SK-N-MC (cell line): ENCODE data around the gene SPIRE2.
A peak's percentile ranks its signal among the peaks of the same experiment; 100 is the strongest.
"Not testable (repeated sequence)": the region's sequence is repeated elsewhere in the genome, so short reads cannot be mapped to it uniquely, and the experiment has no call there.

Experiments used
- DNase-seq: peaks from one replicate; pipeline ENCODE4 v3.0.0-alpha.2; 2011; ENCODE audit warnings: low read depth, low spot score
- H3K27ac ChIP-seq: fragments of 200-600 bp; sonication (generic); 2 replicates; pipeline ENCODE4 v1.5.1; 2016; ENCODE audit warnings: mixed run types
- H3K36me3 ChIP-seq: fragments of 200-600 bp; sonication (generic); 2 replicates; pipeline ENCODE4 v1.6.1; 2017; ENCODE audit warnings: antibody characterized with exemption, low read length, mixed read lengths; ENCODE audit not compliant: insufficient read depth
- H3K4me3 ChIP-seq: fragments of 200-600 bp; sonication (generic); 2 replicates; pipeline ENCODE4 v1.5.1; 2016
- H3K9ac ChIP-seq: fragments of 200-600 bp; sonication (generic); 2 replicates; pipeline ENCODE4 v1.8.0; 2017; ENCODE audit warnings: mixed run types, mixed read lengths; ENCODE audit not compliant: insufficient read length
- H3K9me3 ChIP-seq: fragments of 200-600 bp; sonication (generic); 2 replicates; pipeline ENCODE4 v1.6.1; 2017; ENCODE audit warnings: low read depth, mild to moderate bottlenecking, antibody characterized with exemption, low read length, moderate library complexity, mixed read lengths
- EZH2 ChIP-seq: fragments of 200-600 bp; sonication (generic); IDR thresholded peaks from one replicate; pipeline ENCODE4 v1.6.1; 2017; ENCODE audit warnings: antibody characterized with exemption
- FOXP2 ChIP-seq: optimal IDR thresholded peaks from 2 replicates; pipeline ENCODE3; 2011; ENCODE audit warnings: mild to moderate bottlenecking, moderate library complexity; ENCODE audit not compliant: insufficient read depth; ENCODE audit errors: extremely low read length, control extremely low read depth
- POLR2AphosphoS5 ChIP-seq: IDR thresholded peaks from 2 replicates; pipeline ENCODE4 v1.6.1; 2012; ENCODE audit warnings: mild to moderate bottlenecking, low read depth, low read length, borderline replicate concordance

Gene SPIRE2

DNA sequence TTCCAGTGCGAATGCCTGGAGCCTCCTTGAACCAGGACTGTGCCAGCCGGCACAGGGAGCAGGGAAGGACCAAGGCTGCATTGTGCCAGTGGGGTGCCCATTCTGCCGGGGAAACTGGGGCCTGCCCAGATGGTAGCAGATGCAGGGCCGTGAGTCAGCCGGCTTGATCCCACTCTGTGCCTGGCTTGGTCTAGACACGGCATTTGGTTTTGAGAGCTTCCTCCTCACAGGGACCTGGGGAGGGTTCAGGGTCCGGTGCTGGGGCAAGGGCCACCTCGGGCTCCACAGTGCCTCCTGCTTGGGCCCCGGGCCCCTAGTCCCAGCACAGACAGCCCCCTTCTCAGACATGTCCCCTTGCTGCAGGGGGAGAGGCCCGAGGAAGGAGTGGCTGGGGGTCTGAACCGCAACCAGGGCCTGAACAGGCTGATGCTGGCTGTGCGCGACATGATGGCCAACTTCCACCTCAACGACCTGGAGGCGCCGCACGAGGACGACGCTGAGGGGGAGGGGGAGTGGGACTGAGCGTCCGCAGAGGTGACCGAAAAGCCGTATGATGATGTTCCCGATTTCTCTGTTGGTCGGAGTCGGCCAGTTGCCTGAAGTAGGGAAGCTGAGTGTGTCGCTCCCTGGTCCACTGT is 82.6 kb downstream of the SPIRE2 start:
- no peak overlapping the region for H3K4me3 ChIP-seq
- peaks cover 4% of the 10 kb centered on the region; the same call in 1 of the 2 replicates for H3K36me3 ChIP-seq
- TF ChIP-seq FOXP2 (no peak), EZH2 (no peak), POLR2AphosphoS5 (no peak)
- no peaks in the 10 kb centered on the region for H3K9me3 ChIP-seq
- H3K9ac ChIP-seq: no peak overlapping the region
- H3K27ac ChIP-seq: no peak overlapping the region
- DNase-seq: no peak

DNA sequence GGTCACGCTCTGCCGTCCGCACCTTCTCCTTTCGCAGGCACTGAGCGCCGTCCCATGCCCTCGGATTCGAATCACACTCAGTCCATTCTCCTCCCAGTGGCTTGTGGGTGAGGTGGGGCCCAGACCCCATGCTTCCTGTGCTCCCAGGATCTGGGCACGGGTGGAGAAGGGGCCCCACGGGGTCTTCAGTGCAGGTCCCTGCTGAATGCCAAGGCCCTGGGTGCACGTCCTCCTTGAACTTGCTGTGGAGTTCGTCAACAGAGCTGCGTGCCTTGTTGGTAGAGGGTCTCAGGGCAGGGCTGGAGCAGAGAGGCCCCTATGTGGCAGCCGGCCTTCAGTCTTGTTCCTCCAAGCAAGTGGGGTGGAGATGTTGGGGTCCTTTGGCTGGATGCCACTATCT is 83.1 kb downstream of the SPIRE2 start:
- DNase-seq: no peak
- TF ChIP-seq POLR2AphosphoS5: no peak
- no peak for TF ChIP-seq EZH2
- TF ChIP-seq FOXP2: no peak
- Histone ChIP-seq H3K27ac (no peak overlapping the region), H3K4me3 (no peak overlapping the region), H3K9me3 (no peaks in the 10 kb centered on the region), H3K9ac (no peak overlapping the region), H3K36me3 (peaks cover 4% of the 10 kb centered on the region; the same call in 1 of the 2 replicates)

DNA sequence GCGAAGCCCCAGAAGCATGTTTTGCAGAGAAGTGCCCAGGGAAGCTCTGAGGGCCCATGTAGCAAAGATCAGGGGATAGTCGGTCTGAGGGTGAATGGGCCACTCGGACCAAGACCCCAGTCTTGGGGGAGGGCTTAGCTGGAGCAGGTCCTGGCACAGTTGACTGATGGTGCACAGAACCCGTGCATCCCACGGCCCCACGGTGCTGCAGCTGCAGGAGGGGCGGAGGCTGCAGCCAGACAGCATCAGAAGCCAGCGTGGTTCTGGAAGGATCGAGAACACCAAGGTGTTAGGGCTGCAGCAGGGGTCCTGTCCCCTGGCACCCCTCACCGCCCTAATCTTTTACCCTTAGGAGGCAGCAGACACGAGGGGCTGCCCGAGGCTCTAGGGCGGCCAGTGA is 83.9 kb downstream of the SPIRE2 start:
- no peaks in the 10 kb centered on the region; the same call in 1 of the 2 replicates for H3K36me3 ChIP-seq
- DNase-seq: no peak
- H3K27ac ChIP-seq: no peak overlapping the region
- no peak overlapping the region for H3K9ac ChIP-seq
- TF ChIP-seq POLR2AphosphoS5 (no peak), EZH2 (no peak), FOXP2 (no peak)
- no peak overlapping the region for H3K4me3 ChIP-seq
- H3K9me3 ChIP-seq: no peaks in the 10 kb centered on the region

DNA sequence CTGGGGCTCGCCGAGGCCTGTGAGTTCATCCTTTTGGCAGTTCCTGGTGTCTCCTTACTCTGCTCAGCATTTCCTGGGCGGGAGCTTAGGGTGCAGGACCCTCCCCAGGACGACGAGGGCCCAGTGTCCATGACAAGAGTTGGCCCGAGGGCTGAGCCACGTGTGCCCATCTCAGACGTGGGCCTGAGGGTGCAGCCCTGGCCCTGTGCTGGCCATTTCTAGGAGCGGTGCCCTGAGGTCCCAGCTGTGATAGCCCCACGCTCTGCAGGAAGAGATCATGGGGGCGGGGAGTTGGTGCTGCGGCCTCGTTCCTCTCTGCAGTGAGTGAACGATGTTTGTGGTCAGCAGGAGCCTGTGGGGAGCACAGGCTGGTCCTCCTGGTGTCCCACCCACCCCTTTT is 84.4 kb downstream of the SPIRE2 start:
- no peaks in the 10 kb centered on the region; the same call in 1 of the 2 replicates for H3K36me3 ChIP-seq
- no peak overlapping the region for H3K9ac ChIP-seq
- H3K27ac ChIP-seq: no peak overlapping the region
- H3K4me3 ChIP-seq: no peak overlapping the region
- DNase-seq: no peak
- no peaks in the 10 kb centered on the region for H3K9me3 ChIP-seq
- TF ChIP-seq POLR2AphosphoS5: no peak

DNA sequence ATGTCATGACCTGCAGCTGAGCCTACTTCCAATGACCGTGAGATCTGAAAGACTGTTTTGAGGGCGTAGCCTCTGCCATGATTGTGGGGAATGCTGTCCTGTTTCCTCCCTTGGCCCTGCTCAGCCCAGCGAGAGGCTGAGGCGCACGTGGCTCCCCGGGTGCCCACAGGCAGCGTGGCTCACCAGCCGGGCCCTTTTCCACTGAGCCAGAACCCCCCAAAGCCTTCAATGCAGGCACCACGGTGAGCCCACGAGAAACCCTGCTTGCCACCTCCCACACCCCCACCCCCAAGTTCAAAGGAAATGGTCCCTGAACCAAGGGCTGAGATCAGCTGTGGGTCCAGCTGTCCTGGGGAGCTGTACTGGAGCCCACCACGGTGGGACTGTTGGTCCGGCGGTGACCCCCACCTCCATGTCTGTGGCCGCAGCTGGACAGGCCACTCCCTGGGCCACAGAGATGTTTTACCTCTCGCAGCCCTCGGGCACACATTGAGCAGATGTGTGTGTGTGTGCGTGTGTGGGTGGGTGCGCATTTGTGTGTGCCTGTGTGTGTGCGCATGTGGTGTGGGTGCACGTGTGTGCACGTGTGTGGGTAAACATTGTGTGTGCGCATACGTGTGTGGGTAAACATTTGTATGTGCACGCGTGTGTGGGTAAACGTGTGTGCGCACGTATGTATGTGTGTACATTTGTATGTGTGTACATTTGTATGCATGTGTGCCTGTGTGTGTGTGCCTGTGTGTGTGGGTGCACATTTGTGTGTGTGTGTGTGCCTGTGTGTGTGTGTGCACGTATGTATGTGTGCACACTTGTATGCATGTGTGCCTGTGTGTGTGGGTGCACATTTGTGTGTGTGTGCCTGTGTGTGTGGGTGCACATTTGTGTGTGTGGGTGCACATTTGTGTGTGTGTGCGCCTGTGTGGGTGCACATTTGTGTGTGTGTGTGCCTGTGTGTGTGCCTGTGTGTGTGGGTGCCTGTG is 85.4 kb downstream of the SPIRE2 start:
- no peak overlapping the region for H3K27ac ChIP-seq
- no peak overlapping the region for H3K4me3 ChIP-seq
- DNase-seq: no peak
- TF ChIP-seq EZH2 (no peak), POLR2AphosphoS5 (no peak), FOXP2 (no peak)
- H3K9me3 ChIP-seq: no peaks in the 10 kb centered on the region
- H3K9ac ChIP-seq: no peak overlapping the region
- no peaks in the 10 kb centered on the region for H3K36me3 ChIP-seq

GRCh38 chr16:89914642-89915285 is 86.5 kb downstream of the SPIRE2 start:
- not testable (repeated sequence) for H3K9me3 ChIP-seq, H3K36me3 ChIP-seq, H3K27ac ChIP-seq, H3K9ac ChIP-seq, H3K4me3 ChIP-seq, DNase-seq

- TF ChIP-seq FOXP2: no peak
- H3K9ac ChIP-seq: no peak overlapping the region
- H3K27ac ChIP-seq: no peak overlapping the region
- DNase-seq: no peak
- no peak overlapping the region for H3K4me3 ChIP-seq
- H3K36me3 ChIP-seq: no peaks in the 10 kb centered on the region
- no peaks in the 10 kb centered on the region for H3K9me3 ChIP-seq
Measured at GRCh38 chr16:89915303-89916232, 87.3 kb downstream of the SPIRE2 start.

DNA sequence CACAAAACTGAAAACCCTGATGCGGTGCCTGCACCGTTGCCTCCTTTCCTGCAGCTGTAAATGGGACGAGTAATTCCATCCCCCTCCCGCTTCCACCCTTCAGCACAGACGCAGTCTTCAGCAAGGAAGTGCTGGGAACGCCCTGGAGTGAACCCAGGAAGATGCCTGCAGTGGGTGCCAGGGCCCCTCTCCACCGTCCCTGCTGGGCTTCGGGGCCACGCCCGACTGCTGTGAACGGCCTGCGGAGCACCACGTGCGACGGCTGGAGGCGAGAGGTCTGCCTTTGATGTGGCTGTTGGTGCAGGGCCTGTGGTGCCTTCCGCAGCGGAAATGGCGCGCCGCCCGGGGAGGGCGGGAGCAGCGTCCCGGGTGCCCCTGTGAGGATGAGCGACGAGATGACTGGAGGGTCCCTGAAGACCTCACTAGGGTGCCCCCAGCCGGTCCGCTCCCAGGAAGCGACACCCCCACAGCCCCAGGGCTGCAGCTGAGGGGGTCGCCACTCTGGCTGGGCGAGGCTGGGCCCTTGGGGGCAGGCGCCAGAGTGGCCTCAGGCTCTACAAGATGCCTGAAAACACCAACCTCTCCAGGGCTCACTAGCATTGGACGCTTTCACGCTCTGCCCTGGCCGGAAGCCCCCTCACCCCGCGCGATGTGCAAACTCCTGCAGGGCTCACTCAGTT is 89.6 kb downstream of the SPIRE2 start:
- no peaks in the 10 kb centered on the region for H3K9me3 ChIP-seq
- peak overlapping the region; percentile 82; the same call in 1 of the 2 replicates for H3K27ac ChIP-seq
- H3K36me3 ChIP-seq: no peaks in the 10 kb centered on the region
- no peak overlapping the region for H3K9ac ChIP-seq
- TF ChIP-seq FOXP2 (no peak), EZH2 (no peak), POLR2AphosphoS5 (no peak; the same call in 1 of the 2 replicates)
- DNase-seq: peak; percentile 30
- peak overlapping the region; percentile 74 for H3K4me3 ChIP-seq
